Dendritic cell treated with granulocyte-macrophage colony-stimulating factor and Interleukin-4, amounts not matched to agents 40 ng/mL and 50 ng/mL, for 4 days (primary cell): Measurements from ENCODE around the gene RRBP1.
A peak's percentile ranks its signal among the peaks of the same experiment; 100 is the strongest.

Experiments
- H3K27ac Mint-ChIP-seq: one replicate; pipeline ENCODE4 v1.8.0; 2022; ENCODE audit warnings: mild to moderate bottlenecking, mixed read lengths
- H3K27me3 Mint-ChIP-seq: one replicate; pipeline ENCODE4 v1.8.0; 2022; ENCODE audit warnings: mild to moderate bottlenecking, mixed read lengths
- H3K36me3 Mint-ChIP-seq: one replicate; pipeline ENCODE4 v1.8.0; 2022; ENCODE audit warnings: low read depth, mixed read lengths
- H3K4me1 Mint-ChIP-seq: one replicate; pipeline ENCODE4 v1.8.0; 2022; ENCODE audit warnings: low read depth, mixed read lengths
- H3K4me3 Mint-ChIP-seq: one replicate; pipeline ENCODE4 v1.8.0; 2022; ENCODE audit warnings: mild to moderate bottlenecking, moderate library complexity, mixed read lengths
- H3K9me3 Mint-ChIP-seq: one replicate; pipeline ENCODE4 v1.8.0; 2022; ENCODE audit warnings: mixed read lengths
- intact Hi-C: fragments of 100-400 bp; cut with micrococcal nuclease; formaldehyde crosslinking; loops from one replicate; pipeline ENCODE4 v1.15.0; 2022

RRBP1 gene

GRCh38 chr20:17621229-17621968 is 60.6 kb downstream of the RRBP1 start:
- Mint-ChIP-seq H3K27ac (no peak overlapping the region), H3K9me3 (no peaks in the 10 kb centered on the region), H3K27me3 (no peaks in the 10 kb centered on the region), H3K4me3 (no peak overlapping the region), H3K36me3 (peaks cover 100% of the 10 kb centered on the region), H3K4me1 (peaks cover 5% of the 10 kb centered on the region)
- intact Hi-C loops, result no loop called here

- no peaks in the 10 kb centered on the region for H3K27me3 Mint-ChIP-seq
- H3K4me1 Mint-ChIP-seq, result peaks cover 11% of the 10 kb centered on the region
- intact Hi-C loops, result no loop called here
- H3K36me3 Mint-ChIP-seq, result peaks cover 100% of the 10 kb centered on the region
- H3K27ac Mint-ChIP-seq, result no peak overlapping the region
- no peaks in the 10 kb centered on the region for H3K9me3 Mint-ChIP-seq
- no peak overlapping the region for H3K4me3 Mint-ChIP-seq
These were observed 61.4 kb downstream of the RRBP1 start for GRCh38 chr20:17620371-17621228.

GRCh38 chr20:17619351-17620093 is 62.5 kb downstream of the RRBP1 start:
- H3K4me3 Mint-ChIP-seq, result no peak overlapping the region
- H3K9me3 Mint-ChIP-seq, result no peaks in the 10 kb centered on the region
- peaks cover 22% of the 10 kb centered on the region for H3K4me1 Mint-ChIP-seq
- no peak overlapping the region for H3K27ac Mint-ChIP-seq
- no peaks in the 10 kb centered on the region for H3K27me3 Mint-ChIP-seq
- H3K36me3 Mint-ChIP-seq, result peaks cover 100% of the 10 kb centered on the region
- intact Hi-C loops, result no loop called here

GRCh38 chr20:17618673-17619013 is 63.4 kb downstream of the RRBP1 start:
- no peaks in the 10 kb centered on the region for H3K9me3 Mint-ChIP-seq
- no peaks in the 10 kb centered on the region for H3K27me3 Mint-ChIP-seq
- H3K4me1 Mint-ChIP-seq, result peaks cover 22% of the 10 kb centered on the region
- H3K36me3 Mint-ChIP-seq, result peaks cover 100% of the 10 kb centered on the region
- H3K27ac Mint-ChIP-seq, result no peak overlapping the region
- intact Hi-C loops, result no loop called here
- no peak overlapping the region for H3K4me3 Mint-ChIP-seq

GRCh38 chr20:17617868-17618672 is 64.0 kb downstream of the RRBP1 start:
- H3K4me3 Mint-ChIP-seq, result no peak overlapping the region
- no peaks in the 10 kb centered on the region for H3K9me3 Mint-ChIP-seq
- no peaks in the 10 kb centered on the region for H3K27me3 Mint-ChIP-seq
- H3K27ac Mint-ChIP-seq, result no peak overlapping the region
- H3K4me1 Mint-ChIP-seq, result peaks cover 22% of the 10 kb centered on the region
- intact Hi-C loops, result loop anchor here (2.0 kb wide), 1 partner anchor 81 kb away; no protein-coding TSS in a partner anchor
- peaks cover 100% of the 10 kb centered on the region for H3K36me3 Mint-ChIP-seq

- intact Hi-C loops, result loop anchor here (2.0 kb wide), 1 partner anchor 81 kb away; no protein-coding TSS in a partner anchor
- H3K27me3 Mint-ChIP-seq, result no peaks in the 10 kb centered on the region
- H3K4me3 Mint-ChIP-seq, result no peak overlapping the region
- no peaks in the 10 kb centered on the region for H3K9me3 Mint-ChIP-seq
- H3K4me1 Mint-ChIP-seq, result peaks cover 22% of the 10 kb centered on the region
- peaks cover 100% of the 10 kb centered on the region for H3K36me3 Mint-ChIP-seq
- H3K27ac Mint-ChIP-seq, result no peak overlapping the region
These were observed 64.7 kb downstream of the RRBP1 start for GRCh38 chr20:17617212-17617867.

GRCh38 chr20:17616480-17617211 is 65.4 kb downstream of the RRBP1 start:
- H3K4me3 Mint-ChIP-seq, result no peak overlapping the region
- no peak overlapping the region for H3K27ac Mint-ChIP-seq
- no peaks in the 10 kb centered on the region for H3K9me3 Mint-ChIP-seq
- intact Hi-C loops, result loop anchor here (2.0 kb wide), 1 partner anchor 80 kb away; no protein-coding TSS in a partner anchor
- peaks cover 22% of the 10 kb centered on the region for H3K4me1 Mint-ChIP-seq
- H3K27me3 Mint-ChIP-seq, result no peaks in the 10 kb centered on the region
- H3K36me3 Mint-ChIP-seq, result peaks cover 96% of the 10 kb centered on the region

- Mint-ChIP-seq H3K9me3 (no peaks in the 10 kb centered on the region), H3K36me3 (peaks cover 88% of the 10 kb centered on the region), H3K27ac (peak overlapping the region; percentile 70), H3K4me1 (peaks cover 22% of the 10 kb centered on the region), H3K4me3 (no peak overlapping the region), H3K27me3 (no peaks in the 10 kb centered on the region)
- intact Hi-C loops, result loop anchor here (2.0 kb wide), 1 partner anchor 79 kb away; no protein-coding TSS in a partner anchor
These were observed 66.2 kb downstream of the RRBP1 start for GRCh38 chr20:17615645-17616479.

- intact Hi-C loops, result no loop called here
- H3K9me3 Mint-ChIP-seq, result no peaks in the 10 kb centered on the region
- H3K4me3 Mint-ChIP-seq, result no peak overlapping the region
- H3K27me3 Mint-ChIP-seq, result no peaks in the 10 kb centered on the region
- H3K27ac Mint-ChIP-seq, result peak overlapping the region; percentile 70
- H3K4me1 Mint-ChIP-seq, result peaks cover 22% of the 10 kb centered on the region
- H3K36me3 Mint-ChIP-seq, result peaks cover 80% of the 10 kb centered on the region
These were observed 67.0 kb downstream of the RRBP1 start for GRCh38 chr20:17614812-17615644.

- Mint-ChIP-seq H3K4me1 (peaks cover 22% of the 10 kb centered on the region), H3K9me3 (no peaks in the 10 kb centered on the region), H3K4me3 (no peak overlapping the region), H3K27me3 (no peaks in the 10 kb centered on the region), H3K27ac (peak overlapping the region; percentile 70), H3K36me3 (peaks cover 73% of the 10 kb centered on the region)
- intact Hi-C loops, result no loop called here
These were observed 67.7 kb downstream of the RRBP1 start for GRCh38 chr20:17614176-17614811.
